ENCODE results near the gene HIP1R. TPM values are rescaled to one million over a fixed set of nuclear protein-coding genes. Genes with fewer than 3 reads are reported as not detected.
A peak's percentile ranks its signal among the peaks of the same experiment; 100 is the strongest.

HIP1R gene
- total and polyA plus RNA-seq, 2 of the 4 experiments (the other 2 are of a cell fraction), result 13.8 to 18.5 TPM

GRCh38 chr12:122888232-122888752 lies 53.0 kb downstream of the HIP1R start:
- Histone ChIP-seq H3K9ac (ENCODE audit: low read depth, low read length) (no peak overlapping the region), H3K4me3 (ENCODE audit: insufficient read depth, low read depth, low read length) (no peak overlapping the region), H4K5ac (ENCODE audit: low read depth, low read length) (peak overlapping the region; percentile 13), H4K91ac (ENCODE audit: insufficient read depth, low read depth, low read length) (peak overlapping the region; percentile 38; the same call in 1 of the 2 replicates), H3K4me2 (ENCODE audit: low read depth, low read length) (peak overlapping the region; percentile 58), H2BK120ac (ENCODE audit: low read depth, low read length) (peak overlapping the region; percentile 3; the same call in 1 of the 2 replicates), H2AK9ac (replicated peaks; ENCODE audit: low read depth, low read length, poor library complexity) (peak overlapping the region; percentile 5), H3K36me3 (ENCODE audit: control insufficient read depth, insufficient read depth, low read length) (no peaks in the 10 kb centered on the region; the same call in 1 of the 2 replicates), H4K20me1 (ENCODE audit: insufficient read depth, low read length) (peaks cover 81% of the 10 kb centered on the region), H3K18ac (ENCODE audit: low read depth, low read length) (peak overlapping the region; percentile 17; the same call in 1 of the 2 replicates), H3K4ac (ENCODE audit: low read depth, low read length) (peak overlapping the region; percentile 80), H3K27ac (ENCODE audit: insufficient read depth, low read length) (peak overlapping the region; percentile 61), H4K8ac (ENCODE audit: low read depth in 2 of 2, low read length in 2 of 2) (peak overlapping the region in 1 of 2 experiments; percentile 77; a peak in 3 of 4 replicates), H3K4me1 (ENCODE audit: control insufficient read depth, insufficient read depth, low read length) (peaks cover 32% of the 10 kb centered on the region), H3K14ac (replicated peaks; ENCODE audit: low read depth, low read length) (peak overlapping the region; percentile 84), H2BK5ac (ENCODE audit: low read depth, low read length, poor library complexity, severe bottlenecking) (peak overlapping the region; percentile 69), H3K79me1 (ENCODE audit: low read depth in 1 of 2, low read length in 2 of 2) (peaks cover 16 to 83% of the 10 kb centered on the region in 2 experiments; a peak in 3 of 4 replicates), H2BK15ac (ENCODE audit: low read depth, low read length) (peak overlapping the region; percentile 12; the same call in 2 of the 3 replicates), H2AK5ac (ENCODE audit: low read depth, low read length) (peak overlapping the region; percentile 62), H3K27me3 (ENCODE audit: control insufficient read depth, insufficient read depth, low read length) (no peaks in the 10 kb centered on the region), H3K9me3 (ENCODE audit: control insufficient read depth, insufficient read depth, low read length) (no peaks in the 10 kb centered on the region), H2BK20ac (ENCODE audit: low read depth, low read length) (peak overlapping the region; percentile 81), H2AFZ (replicated peaks; ENCODE audit: low read length, poor library complexity) (peak overlapping the region; percentile 9), H3K9me1 (ENCODE audit: insufficient read depth, low read length) (peaks cover 37% of the 10 kb centered on the region), H3K23ac (ENCODE audit: low read depth, low read length) (peak overlapping the region; percentile 31; the same call in 1 of the 2 replicates), H3K56ac (ENCODE audit: extremely low read depth, insufficient read depth, low read length) (no peak overlapping the region)
- ChIA-PET CTCF (interaction anchor here (0.9 to 1.1 kb wide), 3 partner anchors 15 to 56 kb away, joined by 3 to 4 read pairs (median 3); no protein-coding TSS in a partner anchor), POLR2A (ENCODE audit: unreplicated experiment) (no interaction called here)
- DNase-seq (peak; percentile 69), ATAC-seq (ENCODE audit: low read depth) (peak; percentile 28)
- dilution Hi-C loops (cut with HindIII; ENCODE audit: low sequenced_read_pairs, unreplicated experiment), result no loop called here
- intact Hi-C loops (cut with micrococcal nuclease), result no loop called here
- in situ Hi-C loops (cut with MboI; ENCODE audit: low sequenced_read_pairs), result no loop called here
- peak; percentile 76 for TF ChIP-seq CEBPB (IDR thresholded peaks at IDR 0.05; ENCODE audit: low read depth, low read length)
- no peak for TF ChIP-seq BHLHE40 (IDR thresholded peaks at IDR 0.05; ENCODE audit: low read depth, low read length)
- BruUV-seq (replicated peaks), result no TSS peak
- WGBS, 2 experiments (ENCODE audit: extremely low coverage in 2 of 2, insufficient read length in 1 of 2), result no CpG with 5 or more reads among the region's 12 CpGs

All from IMR-90 (cell line).